Measurements from ENCODE around the gene FAN1.

Gene FAN1

GRCh38 chr15:30903497-30904187 lies at the start of gene FAN1:
TSS of gene FAN1 (plus strand) at chr15:30903915. CDS start at chr15:30904664, 749 bp downstream.
- in situ Hi-C loops (cut with HindIII; ENCODE audit: low pct_ligation_motif_present, low sequenced_read_pairs), result no loop called here
- Histone ChIP-seq H3K27ac (peak within 1 kb of the TSS; percentile 15), H3K36me3 (replicated peaks) (no peaks in the 10 kb centered on the region), H3K27me3 (replicated peaks) (no peaks in the 10 kb centered on the region), H3K4me3 (ENCODE audit: low read depth, low read length) (peak within 1 kb of the TSS; percentile 81)
- peak; percentile 87 for DNase-seq
- no peak for TF ChIP-seq CTCF (IDR thresholded peaks at IDR 0.05; ENCODE audit: low read depth, low read length, missing control alignments)

- no peaks in the 10 kb centered on the region for H3K27me3 ChIP-seq (replicated peaks)
- peak overlapping the region; percentile 1 for H3K27ac ChIP-seq
- in situ Hi-C loops (cut with HindIII; ENCODE audit: low pct_ligation_motif_present, low sequenced_read_pairs), result no loop called here
- H3K4me3 ChIP-seq (ENCODE audit: low read depth, low read length), result no peak overlapping the region
- peak; percentile 65 for DNase-seq
- peak; percentile 78 for TF ChIP-seq CTCF (IDR thresholded peaks at IDR 0.05; ENCODE audit: low read depth, low read length, missing control alignments)
- H3K36me3 ChIP-seq (replicated peaks), result no peaks in the 10 kb centered on the region
Measured at GRCh38 chr15:30859091-30859874, 44.4 kb upstream of the FAN1 start.

- no peak for TF ChIP-seq CTCF (IDR thresholded peaks at IDR 0.05; ENCODE audit: low read depth, low read length, missing control alignments)
- Histone ChIP-seq H3K36me3 (replicated peaks) (no peaks in the 10 kb centered on the region), H3K27me3 (replicated peaks) (no peaks in the 10 kb centered on the region), H3K27ac (no peak overlapping the region), H3K4me3 (ENCODE audit: low read depth, low read length) (no peak overlapping the region)
- DNase-seq, result no peak
- in situ Hi-C loops (cut with HindIII; ENCODE audit: low pct_ligation_motif_present, low sequenced_read_pairs), result no loop called here
Measured at GRCh38 chr15:30865257-30865656, 38.5 kb upstream of the FAN1 start.

- no peak for DNase-seq
- in situ Hi-C loops (cut with HindIII; ENCODE audit: low pct_ligation_motif_present, low sequenced_read_pairs), result no loop called here
- no peak for TF ChIP-seq CTCF (IDR thresholded peaks at IDR 0.05; ENCODE audit: low read depth, low read length, missing control alignments)
- Histone ChIP-seq H3K27me3 (replicated peaks) (no peaks in the 10 kb centered on the region), H3K4me3 (ENCODE audit: low read depth, low read length) (no peak overlapping the region), H3K36me3 (replicated peaks) (no peaks in the 10 kb centered on the region), H3K27ac (no peak overlapping the region)
Measured at GRCh38 chr15:30870681-30871080, 33.0 kb upstream of the FAN1 start.

- H3K27me3 ChIP-seq (replicated peaks), result no peaks in the 10 kb centered on the region
- peak; percentile 12 for DNase-seq
- in situ Hi-C loops (cut with HindIII; ENCODE audit: low pct_ligation_motif_present, low sequenced_read_pairs), result no loop called here
- H3K27ac ChIP-seq, result no peak overlapping the region
- H3K4me3 ChIP-seq (ENCODE audit: low read depth, low read length), result no peak overlapping the region
- TF ChIP-seq CTCF (IDR thresholded peaks at IDR 0.05; ENCODE audit: low read depth, low read length, missing control alignments), result no peak
- no peaks in the 10 kb centered on the region for H3K36me3 ChIP-seq (replicated peaks)
Measured at GRCh38 chr15:30872341-30872748, 31.4 kb upstream of the FAN1 start.
